Keratinocyte (primary cell): ENCODE results near the gene ZNF581. TPM values are rescaled to one million over a fixed set of nuclear protein-coding genes. Genes with fewer than 3 reads are reported as not detected.

Experiments used
- DNase-seq: peaks from one replicate; pipeline ENCODE4 v3.0.0-alpha.2; 2011; ENCODE audit warnings: low read depth, missing footprints, low spot score
- FAIRE-seq: peaks from 2 replicates; lab custom pipeline; 2011; peaks lifted over from hg19 to GRCh38; lab: Jason Lieb, UNC
- H2AFZ ChIP-seq: 2 replicates; pipeline ENCODE4 v1.6.0; 2012; ENCODE audit warnings: low read length, control low read depth, inconsistent platforms; ENCODE audit not compliant: control insufficient read depth
- H3K27ac ChIP-seq: 2 replicates; pipeline ENCODE4 v1.5.1; 2011; ENCODE audit warnings: low read length; ENCODE audit not compliant: control insufficient read depth, insufficient read depth
- H3K27me3 ChIP-seq: 3 replicates; pipeline ENCODE4 v1.6.0; 2011; ENCODE audit warnings: low read length; ENCODE audit not compliant: control insufficient read depth, insufficient read depth; ENCODE audit errors: extremely low read depth
- H3K36me3 ChIP-seq, 2 experiments: 2 replicates in 1 of 2; 3 replicates in 1 of 2; pipeline ENCODE4 v1.5.1; 2011; ENCODE audit warnings: low read length in 2 of 2, mild to moderate bottlenecking in 1 of 2; ENCODE audit not compliant: control insufficient read depth in 2 of 2, insufficient read depth in 2 of 2; ENCODE audit errors: extremely low read depth in 1 of 2
- H3K4me1 ChIP-seq: 3 replicates; pipeline ENCODE4 v1.5.1; 2011; ENCODE audit warnings: low read length; ENCODE audit not compliant: control insufficient read depth, insufficient read depth; ENCODE audit errors: extremely low read depth
- H3K4me2 ChIP-seq: 3 replicates; pipeline ENCODE4 v1.6.0; 2011; ENCODE audit warnings: low read depth, low read length; ENCODE audit not compliant: control insufficient read depth, insufficient read depth; ENCODE audit errors: extremely low read depth
- H3K4me3 ChIP-seq, 3 experiments: fragments of 200-600 bp in 1 of 3; sonication (generic) in 1 of 3; 2 replicates in 2 of 3; 3 replicates in 1 of 3; pipeline ENCODE4 v1.5.1; 2011 to 2016; ENCODE audit warnings: low read length in 3 of 3, mild to moderate bottlenecking in 3 of 3, control low read depth in 2 of 3, inconsistent platforms in 1 of 3, low read depth in 1 of 3, mixed read lengths in 1 of 3, mixed run types in 1 of 3, moderate library complexity in 1 of 3; ENCODE audit not compliant: control insufficient read depth in 2 of 3, insufficient read depth in 2 of 3; ENCODE audit errors: extremely low read depth in 1 of 3
- H3K79me2 ChIP-seq: 2 replicates; pipeline ENCODE4 v1.6.0; 2012; ENCODE audit warnings: low read length; ENCODE audit not compliant: control insufficient read depth, insufficient read depth
- H3K9ac ChIP-seq: 3 replicates; pipeline ENCODE4 v1.6.0; 2011; ENCODE audit warnings: low read length; ENCODE audit not compliant: control insufficient read depth, insufficient read depth; ENCODE audit errors: extremely low read depth
- H3K9me1 ChIP-seq: 3 replicates; pipeline ENCODE4 v1.6.0; 2011; ENCODE audit warnings: low read length; ENCODE audit not compliant: control insufficient read depth, insufficient read depth; ENCODE audit errors: extremely low read depth
- H3K9me3 ChIP-seq: 2 replicates; pipeline ENCODE4 v1.5.1; 2012; ENCODE audit warnings: low read depth, low read length; ENCODE audit not compliant: control insufficient read depth
- H4K20me1 ChIP-seq: 3 replicates; pipeline ENCODE4 v1.6.0; 2011; ENCODE audit warnings: low read length; ENCODE audit not compliant: control insufficient read depth, insufficient read depth; ENCODE audit errors: extremely low read depth
- CTCF ChIP-seq, 3 experiments: IDR thresholded peaks in 1 of 3; conservative IDR thresholded peaks in 1 of 3; optimal IDR thresholded peaks in 1 of 3; 2 replicates in 2 of 3; 3 replicates in 1 of 3; pipeline versions ENCODE3 to v1.5.1; 2011; ENCODE audit warnings: low read length in 3 of 3, mild to moderate bottlenecking in 3 of 3, moderate library complexity in 2 of 3, control low read depth in 1 of 3, inconsistent platforms in 1 of 3; ENCODE audit not compliant: insufficient read depth in 2 of 3; ENCODE audit errors: extremely low read depth in 1 of 3
- EZH2 ChIP-seq: IDR thresholded peaks from one replicate; pipeline ENCODE4 v1.6.1; 2012; ENCODE audit warnings: inconsistent platforms, mild to moderate bottlenecking, low read length, moderate library complexity
- dilution Hi-C: fragments of 300-500 bp; cut with MboI; formaldehyde crosslinking; loops from one replicate; pipeline ENCODE4 v1.7.0; 2020; ENCODE audit warnings: low sequenced_read_pairs; ENCODE audit not compliant: extremely low pct_ligation_motif_present
- polyA plus RNA-seq, 5 experiments: library from polyadenylated mRNA; depleted of rRNA in 3 of 5; stranded (reverse) in 3 of 5; stranded (forward) in 1 of 5; unstranded in 1 of 5; fragments of >200 nt; gene quantifications; 1 replicate in 1 of 5; 2 replicates in 3 of 5; 3 replicates in 1 of 5; pipeline versions ENCODE4 v1.2.1 to v1.2.3, GENCODE V29; 2011 to 2012; ENCODE audit warnings: missing spikeins in 2 of 5, low read depth in 1 of 5, low replicate concordance in 1 of 5

The ZNF581 gene
- polyA plus RNA-seq, 1 donor (not counting 4 experiments of a cell fraction or from before 2014, with no cell fraction given): 14.8 TPM

GRCh38 chr19:55620410-55621204 is 22.8 kb upstream of the ZNF581 start:
- FAIRE-seq: no peak

GRCh38 chr19:55621205-55621672 is 22.2 kb upstream of the ZNF581 start:
- Histone ChIP-seq H2AFZ (no peak overlapping the region), H4K20me1 (peaks cover 3% of the 10 kb centered on the region), H3K9ac (no peak overlapping the region), H3K4me3 (no peak overlapping the region), H3K4me1 (peaks cover 13% of the 10 kb centered on the region), H3K27ac (no peak overlapping the region), H3K9me1 (no peaks in the 10 kb centered on the region), H3K79me2 (no peaks in the 10 kb centered on the region), H3K36me3 (peaks cover 5 to 6% of the 10 kb centered on the region in 2 experiments), H3K4me2 (no peak overlapping the region), H3K27me3 (no peaks in the 10 kb centered on the region), H3K9me3 (no peaks in the 10 kb centered on the region)
- dilution Hi-C loops: no loop called here
- TF ChIP-seq EZH2: no peak
- no peak for TF ChIP-seq CTCF (optimal IDR thresholded peaks at IDR 0.05 in 1 of 3, IDR thresholded peaks at IDR 0.05 in 1 of 3, conservative IDR thresholded peaks at IDR 0.05 in 1 of 3; ENCODE audit: extremely low read depth in 1 of 3, insufficient read depth in 2 of 3, low read length in 3 of 3)
- DNase-seq: no peak
- FAIRE-seq: no peak

More at GRCh38 chr19:55620410-55621204, 22.8 kb upstream of the ZNF581 start:
- no peak overlapping the region for H3K4me3 ChIP-seq
- H4K20me1 ChIP-seq: peaks cover 3% of the 10 kb centered on the region
- TF ChIP-seq CTCF (optimal IDR thresholded peaks at IDR 0.05 in 1 of 3, IDR thresholded peaks at IDR 0.05 in 1 of 3, conservative IDR thresholded peaks at IDR 0.05 in 1 of 3; ENCODE audit: extremely low read depth in 1 of 3, insufficient read depth in 2 of 3, low read length in 3 of 3) (no peak), EZH2 (no peak)
- H3K27me3 ChIP-seq: no peaks in the 10 kb centered on the region
- peaks cover 13% of the 10 kb centered on the region for H3K4me1 ChIP-seq
- no peaks in the 10 kb centered on the region for H3K9me1 ChIP-seq
- no peak overlapping the region for H2AFZ ChIP-seq
- no peak for DNase-seq
- dilution Hi-C loops: no loop called here
- H3K9me3 ChIP-seq: no peaks in the 10 kb centered on the region
- peaks cover 5 to 6% of the 10 kb centered on the region in 2 experiments for H3K36me3 ChIP-seq
- H3K9ac ChIP-seq: no peak overlapping the region
- no peak overlapping the region for H3K4me2 ChIP-seq
- H3K27ac ChIP-seq: no peak overlapping the region
- no peaks in the 10 kb centered on the region for H3K79me2 ChIP-seq
